HEK293 (cell line): ENCODE measurements around the gene NIBAN1.

Source experiments
- CTCF ChIA-PET: fragments of 350-600 bp; formaldehyde crosslinking; extraction: SDS; loops from one replicate; lab custom pipeline; 2021; ENCODE audit warnings: antibody characterized with exemption; lab: Yijun Ruan, JAX
- POLR2A ChIA-PET: fragments of 300-600 bp; formaldehyde crosslinking; extraction: SDS; loops from one replicate; lab custom pipeline; 2020; ENCODE audit warnings: antibody characterized with exemption, inconsistent platforms; lab: Yijun Ruan, JAX
- H3K27ac ChIP-seq: fragments of 200-500 bp; sonication (Bioruptor generic); 2 replicates; pipeline ENCODE4 v1.5.1; 2014; ENCODE audit warnings: low read depth, low read length, control low read depth, inconsistent platforms; ENCODE audit errors: extremely low read depth
- H3K36me3 ChIP-seq, 2 experiments: fragments of 200-500 bp in 1 of 2; sonication (Bioruptor generic) in 1 of 2; 1 replicate in 1 of 2; 2 replicates in 1 of 2; pipeline ENCODE4 v1.5.1; 2014 to 2017; ENCODE audit warnings: inconsistent platforms in 2 of 2, low read length in 2 of 2; ENCODE audit not compliant: control insufficient read depth in 2 of 2, insufficient read depth in 1 of 2
- H3K4me1 ChIP-seq: fragments of 200-500 bp; sonication (Bioruptor generic); 2 replicates; pipeline ENCODE4 v1.5.1; 2014; ENCODE audit warnings: mild to moderate bottlenecking, low read length, inconsistent platforms; ENCODE audit not compliant: control insufficient read depth, insufficient read depth
- H3K4me3 ChIP-seq: 2 replicates; pipeline ENCODE4 v1.5.1; 2011; ENCODE audit warnings: low read depth, mild to moderate bottlenecking, control low read depth, low read length, moderate library complexity
- H3K9me3 ChIP-seq: fragments of 200-500 bp; sonication (Bioruptor generic); 2 replicates; pipeline ENCODE4 v1.5.1; 2014; ENCODE audit warnings: low read depth, low read length, inconsistent platforms; ENCODE audit not compliant: control insufficient read depth, insufficient read depth
- BCL11A ChIP-seq: fragments of 450-650 bp; formaldehyde crosslinking; IDR thresholded peaks from 2 replicates; pipeline ENCODE4 v1.5.1; 2016; ENCODE audit warnings: low read depth, missing biosample characterization, missing genetic modification characterization
- ZNF157 ChIP-seq: fragments of 450-650 bp; formaldehyde crosslinking; IDR thresholded peaks from 2 replicates; pipeline ENCODE4 v1.5.1; 2016; ENCODE audit warnings: missing biosample characterization, missing genetic modification characterization
- ZSCAN30 ChIP-seq: fragments of 450-650 bp; IDR thresholded peaks from 2 replicates; pipeline ENCODE4 v1.5.1; 2018; ENCODE audit warnings: missing biosample characterization, mild to moderate bottlenecking, missing genetic modification characterization, moderate library complexity

NIBAN1 gene

DNA sequence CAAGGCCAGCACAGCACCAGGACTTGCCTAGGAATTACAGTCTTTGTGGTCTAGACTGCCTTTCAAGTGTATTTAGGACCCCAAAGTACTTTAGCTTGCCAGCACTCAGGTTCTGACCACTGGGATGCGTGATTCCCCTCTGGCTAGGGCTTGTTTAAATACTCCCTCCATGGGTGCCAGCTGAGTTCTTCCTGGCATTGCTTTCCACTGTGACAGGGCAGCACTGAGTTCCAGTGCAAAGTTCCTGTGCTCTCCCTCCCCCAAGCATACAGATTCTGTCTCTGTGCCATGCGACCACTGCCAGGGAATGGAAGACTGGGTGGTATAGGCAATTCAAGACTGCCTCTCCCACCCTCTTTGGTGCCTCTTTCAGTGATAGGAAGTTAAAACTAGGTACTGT is 45.9 kb downstream of the NIBAN1 start:
- Histone ChIP-seq H3K4me1 (peaks cover 5% of the 10 kb centered on the region), H3K36me3 (no peaks in the 10 kb centered on the region), H3K4me3 (no peak overlapping the region), H3K9me3 (no peaks in the 10 kb centered on the region), H3K27ac (no peak overlapping the region)
- TF ChIP-seq BCL11A (tag by site-specific recombination) = no peak
- TF ChIP-seq ZNF157 (tag by site-specific recombination) = no peak
- no peak for TF ChIP-seq ZSCAN30 (tag by site-specific recombination)
- POLR2A ChIA-PET = no interaction called here
- CTCF ChIA-PET = no interaction called here
